Measurements from ENCODE around the gene PADI1. TPM values are rescaled to one million over a fixed set of nuclear protein-coding genes. Genes with fewer than 3 reads are reported as not detected.

Gene PADI1
- total and polyA plus RNA-seq, 2 of the 8 experiments (the other 6 are each of a cell fraction or from before 2014, with no cell fraction given) = 0.20 to 0.30 TPM

DNA sequence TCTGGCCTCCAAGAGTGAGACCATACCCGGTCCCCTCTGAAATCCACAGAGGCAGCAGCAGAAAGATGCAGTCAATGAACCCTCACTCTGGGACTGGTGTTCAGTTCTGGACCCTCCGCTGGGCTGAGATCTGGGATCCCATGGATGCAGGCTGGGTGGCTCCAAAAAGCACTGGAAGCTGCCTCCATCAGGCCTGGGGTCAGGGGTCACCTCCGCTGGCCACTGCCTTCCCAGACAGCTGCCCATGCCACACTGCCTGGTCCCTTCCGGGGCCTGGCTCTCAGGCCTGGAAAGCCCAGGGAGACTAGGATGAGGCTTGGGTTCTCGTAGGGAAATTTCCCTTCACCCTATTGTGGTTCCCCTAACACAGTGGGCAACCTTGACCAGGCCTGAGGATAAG, 81.7 kb downstream of the PADI1 start:
- Histone ChIP-seq H2BK5ac (ENCODE audit: low read depth, low read length) (no peak overlapping the region), H3K4me2 (ENCODE audit: insufficient read depth in 1 of 2, low read depth in 2 of 2, low read length in 2 of 2) (no peak overlapping the region), H3K9me3 (ENCODE audit: insufficient read depth in 2 of 2, low read depth in 1 of 2, low read length in 1 of 2) (no peaks in the 10 kb centered on the region), H3K36me3 (ENCODE audit: control insufficient read depth in 2 of 4, insufficient read depth in 4 of 4, low read length in 3 of 4) (no peaks in the 10 kb centered on the region), H2BK120ac (replicated peaks; ENCODE audit: low read depth, low read length) (no peak overlapping the region), H3K4ac (replicated peaks; ENCODE audit: insufficient read length, low read depth, low read length) (no peak overlapping the region), H3K27me3 (replicated peaks in 1 of 4; ENCODE audit: control insufficient read depth in 3 of 4, extremely low read depth in 1 of 4, insufficient read depth in 3 of 4, low read length in 3 of 4) (no peaks in the 10 kb centered on the region), H3K14ac (ENCODE audit: insufficient read length) (no peak overlapping the region), H3K4me1 (replicated peaks in 1 of 4; ENCODE audit: control insufficient read depth in 3 of 4, insufficient read depth in 4 of 4, low read length in 3 of 4) (no peaks in the 10 kb centered on the region), H2AFZ (ENCODE audit: low read length) (no peak overlapping the region), H4K20me1 (replicated peaks in 1 of 2; ENCODE audit: control insufficient read depth in 1 of 2, insufficient read depth in 2 of 2, low read length in 2 of 2) (no peaks in the 10 kb centered on the region), H3K23me2 (ENCODE audit: low read depth, low read length) (no peaks in the 10 kb centered on the region), H3K56ac (replicated peaks; ENCODE audit: insufficient read length, low read depth, low read length) (no peak overlapping the region), H4K91ac (replicated peaks; ENCODE audit: insufficient read length, low read length) (no peak overlapping the region), H3K79me1 (ENCODE audit: low read depth, low read length) (no peaks in the 10 kb centered on the region), H2BK12ac (ENCODE audit: low read depth, low read length) (no peak overlapping the region), H3K23ac (ENCODE audit: insufficient read length) (no peak overlapping the region), H3K79me2 (ENCODE audit: control insufficient read depth in 1 of 2, insufficient read depth in 2 of 2, low read length in 2 of 2) (no peaks in the 10 kb centered on the region), H3K27ac (ENCODE audit: low read depth, low read length) (no peak overlapping the region), H4K5ac (ENCODE audit: insufficient read length, low read depth, low read length) (no peak overlapping the region), H2BK15ac (ENCODE audit: low read length) (no peak overlapping the region), H3K18ac (ENCODE audit: extremely low read depth, low read length) (no peak overlapping the region), H4K8ac (ENCODE audit: extremely low read depth, insufficient read depth, low read length) (no peak overlapping the region; the same call in 1 of the 2 replicates), H2AK5ac (ENCODE audit: low read depth, low read length) (no peak overlapping the region), H3K4me3 (ENCODE audit: extremely low read depth in 1 of 4, insufficient read depth in 2 of 4, low read depth in 3 of 4, low read length in 4 of 4) (no peak overlapping the region), H3K9ac (replicated peaks in 1 of 4; ENCODE audit: extremely low read depth in 1 of 4, low read depth in 3 of 4, low read length in 3 of 4) (no peak overlapping the region), H2BK20ac (ENCODE audit: low read length) (no peak overlapping the region)
- no peak for DNase-seq (ENCODE audit: low read depth in 1 of 2, low spot score in 2 of 2)
- WGBS, 2 experiments (ENCODE audit: extremely low coverage in 1 of 2, insufficient coverage in 1 of 2, insufficient read length in 1 of 2, insufficient replicate concordance in 2 of 2, low coverage in 1 of 2, low lambda C conversion rate in 2 of 2, missing lambda C conversion rate in 1 of 2) = 67% methylated on average over 5 of the region's 5 CpGs; no CpG with 5 or more reads in 1 of the 2 experiments
- FAIRE-seq = no peak
- ChIA-PET POLR2A (ENCODE audit: partially characterized antibody) (no interaction called here), CTCF (ENCODE audit: partially characterized antibody) (interaction anchor here (0.8 to 5.2 kb wide), 5 partner anchors 12 to 226 kb away, joined by 3 to 26 read pairs (median 3); no protein-coding TSS in a partner anchor)
- TF ChIP-seq, protein P1, sequence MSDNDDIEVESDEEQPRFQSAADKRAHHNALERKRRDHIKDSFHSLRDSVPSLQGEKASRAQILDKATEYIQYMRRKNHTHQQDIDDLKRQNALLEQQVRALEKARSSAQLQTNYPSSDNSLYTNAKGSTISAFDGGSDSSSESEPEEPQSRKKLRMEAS (IDR thresholded peaks at IDR 0.05) = no peak
- no peak for TF ChIP-seq GTF2F1 (IDR thresholded peaks at IDR 0.05; ENCODE audit: borderline replicate concordance, low read depth, low read length)
- TF ChIP-seq NANOG (IDR thresholded peaks at IDR 0.05; ENCODE audit: insufficient read depth, low read depth, low read length, poor library complexity, severe bottlenecking) = no peak
- no peak for TF ChIP-seq POU5F1 (IDR thresholded peaks at IDR 0.05; ENCODE audit: low read depth, low read length)
- TF ChIP-seq TCF12 (IDR thresholded peaks at IDR 0.05; ENCODE audit: low read depth, low read length) = no peak
- TF ChIP-seq POLR2A (IDR thresholded peaks at IDR 0.05; ENCODE audit: control extremely low read depth in 1 of 2, low read depth in 2 of 2, low read length in 2 of 2) = no peak
- no peak for TF ChIP-seq ZNF274 (IDR thresholded peaks at IDR 0.05; ENCODE audit: borderline replicate concordance, extremely low read depth, low read length)
- TF ChIP-seq EP300 (IDR thresholded peaks at IDR 0.05; ENCODE audit: borderline replicate concordance in 1 of 2, low read depth in 2 of 2, low read length in 2 of 2) = no peak
- TF ChIP-seq RNF2 (IDR thresholded peaks at IDR 0.05; ENCODE audit: borderline replicate concordance, low read depth, low read length, missing control alignments, poor library complexity, severe bottlenecking) = no peak
- no peak for TF ChIP-seq PHF8 (conservative IDR thresholded peaks at IDR 0.05; ENCODE audit: low read depth, low read length)
- TF ChIP-seq TAF1 (IDR thresholded peaks at IDR 0.05; ENCODE audit: low read depth, low read length) = no peak
